Activated naive CD4-positive, alpha-beta T cell treated with anti-CD3 and anti-CD28 coated beads, Interleukin-2, amount 10 ng/mL, durations not matched to agents 7 days and 5 days (primary cell): Measurements from ENCODE around the gene NDST3.
"Not testable (repeated sequence)": the region's sequence is repeated elsewhere in the genome, so short reads cannot be mapped to it uniquely, and the experiment has no call there.

ENCODE experiments used
- CTCF ChIA-PET: fragments of 350-600 bp; sonication (Branson Sonifier 250); formaldehyde crosslinking; loops from one replicate; lab custom pipeline; 2021; ENCODE audit warnings: antibody characterized with exemption; lab: Charles Lee
- DNase-seq: peaks from one replicate; pipeline ENCODE4 v3.0.0-alpha.2; 2020
- H3K27ac Mint-ChIP-seq: one replicate; pipeline ENCODE4 v1.8.0; 2021; ENCODE audit warnings: mild to moderate bottlenecking, moderate library complexity, mixed read lengths
- H3K27me3 Mint-ChIP-seq: one replicate; pipeline ENCODE4 v1.8.0; 2021; ENCODE audit warnings: mild to moderate bottlenecking, mixed read lengths
- H3K36me3 Mint-ChIP-seq: one replicate; pipeline ENCODE4 v1.8.0; 2021; ENCODE audit warnings: mixed read lengths
- H3K4me1 Mint-ChIP-seq: one replicate; pipeline ENCODE4 v1.8.0; 2021; ENCODE audit warnings: mixed read lengths
- H3K4me3 Mint-ChIP-seq: one replicate; pipeline ENCODE4 v1.8.0; 2021; ENCODE audit warnings: mild to moderate bottlenecking, moderate library complexity, mixed read lengths
- H3K9me3 Mint-ChIP-seq: one replicate; pipeline ENCODE4 v1.8.0; 2021; ENCODE audit warnings: mixed read lengths

The NDST3 gene

GRCh38 chr4:118249890-118250289, 215.6 kb downstream of the NDST3 start:
- H3K9me3 Mint-ChIP-seq = no peaks in the 10 kb centered on the region
- H3K27ac Mint-ChIP-seq = no peak overlapping the region
- H3K36me3 Mint-ChIP-seq = no peaks in the 10 kb centered on the region
- no peaks in the 10 kb centered on the region for H3K27me3 Mint-ChIP-seq
- CTCF ChIA-PET = no interaction called here
- no peak overlapping the region for H3K4me3 Mint-ChIP-seq
- no peak for DNase-seq
- peaks cover 7% of the 10 kb centered on the region for H3K4me1 Mint-ChIP-seq

GRCh38 chr4:118254368-118254767, 220.1 kb downstream of the NDST3 start:
- H3K27ac Mint-ChIP-seq = no peak overlapping the region
- CTCF ChIA-PET = interaction anchor here (0.7 kb wide), 1 partner anchor 30 kb away, joined by 3 read pairs; no protein-coding TSS in a partner anchor
- H3K4me3 Mint-ChIP-seq = no peak overlapping the region
- no peaks in the 10 kb centered on the region for H3K4me1 Mint-ChIP-seq
- no peak for DNase-seq
- H3K9me3 Mint-ChIP-seq = no peaks in the 10 kb centered on the region
- H3K36me3 Mint-ChIP-seq = no peaks in the 10 kb centered on the region
- H3K27me3 Mint-ChIP-seq = peaks cover 4% of the 10 kb centered on the region

DNA sequence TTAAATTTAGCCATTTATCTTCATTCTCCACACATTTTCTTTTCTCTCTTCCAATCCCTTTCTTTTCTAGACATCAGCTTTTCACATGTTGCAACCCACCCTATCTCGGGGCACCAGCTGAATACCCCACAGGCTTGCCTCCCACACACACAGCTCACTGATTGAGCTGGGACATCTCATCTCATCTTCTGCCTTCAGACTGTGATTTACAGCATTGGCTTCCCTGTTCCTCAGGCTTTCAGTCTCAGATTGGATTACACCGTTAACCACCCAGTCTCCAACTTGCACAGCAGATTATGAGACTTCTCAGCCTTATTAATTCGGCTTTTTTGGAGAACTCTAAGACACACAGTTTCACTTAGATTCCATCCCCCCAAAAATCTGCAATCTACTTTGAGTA, 224.8 kb downstream of the NDST3 start:
- DNase-seq = no peak
- Mint-ChIP-seq H3K27me3 (peaks cover 10% of the 10 kb centered on the region), H3K27ac (no peak overlapping the region), H3K9me3 (no peaks in the 10 kb centered on the region), H3K4me3 (no peak overlapping the region), H3K4me1 (no peaks in the 10 kb centered on the region), H3K36me3 (no peaks in the 10 kb centered on the region)
- CTCF ChIA-PET = interaction anchor here (1.0 kb wide), 1 partner anchor 12 kb away, joined by 3 read pairs; no protein-coding TSS in a partner anchor

- DNase-seq = no peak
- H3K4me1 Mint-ChIP-seq = no peaks in the 10 kb centered on the region
- H3K36me3 Mint-ChIP-seq = no peaks in the 10 kb centered on the region
- no peak overlapping the region for H3K27ac Mint-ChIP-seq
- no peak overlapping the region for H3K4me3 Mint-ChIP-seq
- H3K9me3 Mint-ChIP-seq = no peaks in the 10 kb centered on the region
- peaks cover 14% of the 10 kb centered on the region for H3K27me3 Mint-ChIP-seq
- CTCF ChIA-PET = interaction anchor here (1.0 kb wide), 1 partner anchor 10 kb away, joined by 3 read pairs; no protein-coding TSS in a partner anchor
Measured at GRCh38 chr4:118260309-118260708, 226.0 kb downstream of the NDST3 start.

GRCh38 chr4:118264096-118264495, 229.8 kb downstream of the NDST3 start:
- Mint-ChIP-seq H3K4me1 (peaks cover 3% of the 10 kb centered on the region), H3K4me3 (peak overlapping the region; percentile 62), H3K36me3 (no peaks in the 10 kb centered on the region), H3K9me3 (no peaks in the 10 kb centered on the region), H3K27me3 (peaks cover 13% of the 10 kb centered on the region), H3K27ac (peak overlapping the region; percentile 7)
- no peak for DNase-seq
- CTCF ChIA-PET = no interaction called here

GRCh38 chr4:118265312-118266144, 231.2 kb downstream of the NDST3 start:
- Mint-ChIP-seq H3K36me3 (no peaks in the 10 kb centered on the region), H3K4me1 (peaks cover 3% of the 10 kb centered on the region), H3K27ac (no peak overlapping the region), H3K27me3 (peaks cover 14% of the 10 kb centered on the region), H3K4me3 (peak overlapping the region; percentile 62), H3K9me3 (no peaks in the 10 kb centered on the region)
- peak; percentile 50 for DNase-seq
- CTCF ChIA-PET = no interaction called here

- H3K27ac Mint-ChIP-seq, H3K4me1 Mint-ChIP-seq, H3K9me3 Mint-ChIP-seq, H3K36me3 Mint-ChIP-seq, DNase-seq, CTCF ChIA-PET: not testable (repeated sequence)
- Mint-ChIP-seq H3K27me3 (peaks cover 14% of the 10 kb centered on the region), H3K4me3 (peak overlapping the region; percentile 6)
Measured at GRCh38 chr4:118266145-118266496, 231.8 kb downstream of the NDST3 start.

DNA sequence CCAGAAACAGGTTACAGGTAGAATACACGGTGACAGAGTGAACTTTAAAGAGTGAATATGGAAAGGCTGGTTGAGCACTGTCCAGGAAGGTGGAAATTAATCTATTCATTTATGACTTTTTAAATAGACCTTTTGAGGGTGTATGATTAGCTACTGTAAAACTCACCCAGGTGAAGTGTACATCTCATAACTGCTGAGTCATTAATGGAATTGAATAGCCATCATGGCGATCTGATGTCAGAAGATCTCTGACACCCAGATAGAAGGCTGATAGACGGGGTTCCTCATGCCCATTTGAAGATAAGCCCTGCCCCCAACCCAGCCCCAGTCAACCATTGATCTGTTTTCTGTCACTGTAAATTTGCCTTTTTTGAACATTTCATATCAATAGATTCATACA, 234.5 kb downstream of the NDST3 start:
- DNase-seq = no peak
- no peak overlapping the region for H3K4me3 Mint-ChIP-seq
- peaks cover 11% of the 10 kb centered on the region for H3K27me3 Mint-ChIP-seq
- CTCF ChIA-PET = no interaction called here
- peaks cover 3% of the 10 kb centered on the region for H3K4me1 Mint-ChIP-seq
- H3K36me3 Mint-ChIP-seq = no peaks in the 10 kb centered on the region
- no peaks in the 10 kb centered on the region for H3K9me3 Mint-ChIP-seq
- no peak overlapping the region for H3K27ac Mint-ChIP-seq

DNA sequence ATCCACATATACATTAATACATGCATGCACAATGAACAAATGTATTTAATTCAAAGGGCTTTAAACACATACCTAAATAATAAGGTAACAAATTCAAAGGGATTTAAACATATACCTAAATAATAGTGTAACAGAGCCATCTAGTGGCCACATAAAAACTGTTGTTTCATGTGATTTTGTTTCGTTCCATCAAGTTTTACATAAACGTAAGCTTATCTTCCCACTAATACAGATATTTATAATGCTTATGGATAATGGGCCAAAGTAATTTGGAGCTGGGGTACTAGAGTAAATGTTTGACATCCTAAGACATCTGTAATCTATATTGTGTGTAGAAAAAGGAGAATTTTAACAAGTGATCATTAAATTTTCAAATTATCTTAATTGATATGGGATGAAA, 236.2 kb downstream of the NDST3 start:
- CTCF ChIA-PET = interaction anchor here (0.9 to 1.4 kb wide), 5 partner anchors 11 to 264 kb away, joined by 3 to 4 read pairs (median 3); no protein-coding TSS in a partner anchor
- DNase-seq = no peak

GRCh38 chr4:118271788-118272187, 237.5 kb downstream of the NDST3 start:
- Mint-ChIP-seq H3K27ac (no peak overlapping the region), H3K4me3 (no peak overlapping the region), H3K36me3 (no peaks in the 10 kb centered on the region)

More for the DNA sequence above, 236.2 kb downstream of the NDST3 start:
- H3K9me3 Mint-ChIP-seq = no peaks in the 10 kb centered on the region
- H3K27me3 Mint-ChIP-seq = peaks cover 3% of the 10 kb centered on the region
- H3K4me3 Mint-ChIP-seq = no peak overlapping the region
- peaks cover 3% of the 10 kb centered on the region for H3K4me1 Mint-ChIP-seq
- no peaks in the 10 kb centered on the region for H3K36me3 Mint-ChIP-seq
- H3K27ac Mint-ChIP-seq = no peak overlapping the region

DNA sequence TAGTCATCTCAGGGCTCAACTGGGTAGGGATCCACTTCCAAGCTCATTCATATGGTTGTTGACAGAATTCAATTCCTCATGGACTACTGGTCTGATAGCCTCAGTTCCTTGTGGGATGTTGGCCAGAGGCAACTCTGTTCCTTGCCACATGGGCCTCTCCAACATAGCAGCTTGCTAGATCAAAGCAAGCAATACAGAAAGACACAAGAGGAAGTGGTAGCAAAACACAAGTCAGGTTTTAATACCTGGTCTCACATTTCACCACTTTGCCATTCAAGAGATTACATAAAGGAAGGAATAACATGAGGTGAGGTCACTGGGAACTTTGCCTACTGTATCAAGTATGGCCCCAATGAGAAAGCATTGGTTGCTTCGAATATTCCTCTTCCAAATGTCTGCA, 239.4 kb downstream of the NDST3 start:
- Mint-ChIP-seq H3K36me3 (peaks cover 2% of the 10 kb centered on the region), H3K27ac (no peak overlapping the region), H3K4me1 (peaks cover 15% of the 10 kb centered on the region), H3K4me3 (no peak overlapping the region), H3K27me3 (peaks cover 3% of the 10 kb centered on the region), H3K9me3 (peaks cover 2% of the 10 kb centered on the region)
- no peak for DNase-seq
- CTCF ChIA-PET = interaction anchor here (1.4 kb wide), 1 partner anchor 826 kb away, joined by 3 read pairs; no protein-coding TSS in a partner anchor

More at GRCh38 chr4:118271788-118272187, 237.5 kb downstream of the NDST3 start:
- no peak for DNase-seq
- CTCF ChIA-PET = interaction anchor here (1.4 kb wide), 1 partner anchor 92 kb away, joined by 3 read pairs; no protein-coding TSS in a partner anchor
- Mint-ChIP-seq H3K4me1 (peaks cover 1% of the 10 kb centered on the region), H3K9me3 (no peaks in the 10 kb centered on the region), H3K27me3 (peaks cover 3% of the 10 kb centered on the region)

- Mint-ChIP-seq H3K9me3 (peaks cover 2% of the 10 kb centered on the region), H3K4me3 (no peak overlapping the region), H3K27me3 (no peaks in the 10 kb centered on the region), H3K4me1 (peaks cover 38% of the 10 kb centered on the region), H3K27ac (no peak overlapping the region), H3K36me3 (peaks cover 26% of the 10 kb centered on the region)
- CTCF ChIA-PET = no interaction called here
- DNase-seq = no peak
Measured at GRCh38 chr4:118276580-118276979, 242.3 kb downstream of the NDST3 start.

DNA sequence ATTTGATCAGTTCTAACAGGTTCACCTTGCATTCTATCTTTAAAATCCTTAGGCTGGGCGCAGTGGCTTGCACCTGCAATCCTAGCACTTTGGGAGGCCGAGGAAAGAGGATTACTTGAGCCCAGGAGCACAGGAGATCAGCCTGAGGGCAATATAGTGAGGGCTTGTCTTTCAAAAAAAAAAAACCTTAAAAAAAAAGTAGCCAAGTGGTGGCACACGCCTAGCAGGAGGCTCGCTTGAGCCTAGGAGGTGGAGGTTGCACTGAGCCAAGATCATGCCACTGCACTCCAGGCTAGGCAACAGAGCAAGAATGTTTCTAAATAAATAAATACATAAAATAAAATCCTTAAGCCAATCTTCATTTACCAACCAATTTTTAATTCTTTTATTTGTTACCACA, 243.0 kb downstream of the NDST3 start:
- Mint-ChIP-seq H3K4me1 (peaks cover 43% of the 10 kb centered on the region), H3K4me3 (peak overlapping the region; percentile 86), H3K27me3 (no peaks in the 10 kb centered on the region), H3K36me3 (peaks cover 31% of the 10 kb centered on the region), H3K9me3 (peaks cover 2% of the 10 kb centered on the region), H3K27ac (peak overlapping the region; percentile 35)
- no peak for DNase-seq
- CTCF ChIA-PET = no interaction called here

- H3K4me1 Mint-ChIP-seq = peaks cover 48% of the 10 kb centered on the region
- H3K9me3 Mint-ChIP-seq = peaks cover 2% of the 10 kb centered on the region
- peak overlapping the region; percentile 86 for H3K4me3 Mint-ChIP-seq
- H3K27ac Mint-ChIP-seq = peak overlapping the region; percentile 97
- H3K27me3 Mint-ChIP-seq = no peaks in the 10 kb centered on the region
- CTCF ChIA-PET = no interaction called here
- peaks cover 41% of the 10 kb centered on the region for H3K36me3 Mint-ChIP-seq
- DNase-seq = peak; percentile 99
Measured at GRCh38 chr4:118278473-118279274, 244.4 kb downstream of the NDST3 start.
